AG04449 (cell line): ENCODE measurements around the gene AP3S1.
"Not testable (repeated sequence)": the region's sequence is repeated elsewhere in the genome, so short reads cannot be mapped to it uniquely, and the experiment has no call there.

Experiments used
- CTCF ChIA-PET: fragments of 350-600 bp; formaldehyde crosslinking; extraction: SDS; loops from one replicate; lab custom pipeline; 2021; ENCODE audit warnings: antibody characterized with exemption; lab: Yijun Ruan, JAX
- POLR2A ChIA-PET: fragments of 400-600, 350-600 bp; formaldehyde crosslinking; extraction: SDS; loops from one replicate; lab custom pipeline; 2020; ENCODE audit warnings: antibody characterized with exemption, inconsistent platforms; lab: Yijun Ruan, JAX
- DNase-seq: peaks from one replicate; pipeline ENCODE4 v3.0.0-alpha.2; 2010; ENCODE audit warnings: low read depth, low spot score
- H3K4me3 ChIP-seq: 2 replicates; pipeline ENCODE4 v1.5.1; 2011; ENCODE audit warnings: low read depth, mild to moderate bottlenecking, control low read depth, low read length
- CTCF ChIP-seq: IDR thresholded peaks from one replicate; pipeline ENCODE4 v1.5.1; 2011; ENCODE audit warnings: mild to moderate bottlenecking, moderate library complexity, low read length, control low read depth, inconsistent platforms; ENCODE audit not compliant: insufficient read depth; ENCODE audit errors: missing control alignments

The AP3S1 gene

DNA sequence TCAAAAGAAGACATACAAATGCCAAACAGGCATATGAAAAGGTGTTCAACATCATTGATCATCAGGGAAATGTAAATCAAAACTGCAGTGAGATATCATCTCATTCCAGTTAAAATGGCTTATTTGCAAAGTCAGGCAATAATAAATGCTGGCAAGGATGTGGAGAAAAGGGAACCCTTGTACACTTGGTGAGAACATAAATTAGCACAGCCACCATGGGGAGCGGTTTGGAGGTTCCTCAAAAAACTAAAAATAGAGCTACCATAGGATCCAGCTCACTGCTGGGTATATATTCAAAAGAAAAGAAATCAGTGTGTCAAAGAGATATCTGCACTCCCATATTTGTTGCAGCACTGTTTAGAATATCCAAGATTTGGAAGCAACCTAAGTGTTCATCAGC is 50.3 kb downstream of the AP3S1 start:
- ChIA-PET CTCF (interaction anchor here (1.3 to 5.7 kb wide), 2 partner anchors 18 to 176 kb away, joined by 4 to 30 read pairs; no protein-coding TSS in a partner anchor), POLR2A (no interaction called here)
- no peak for TF ChIP-seq CTCF
- DNase-seq = no peak
- no peak overlapping the region for H3K4me3 ChIP-seq

DNA sequence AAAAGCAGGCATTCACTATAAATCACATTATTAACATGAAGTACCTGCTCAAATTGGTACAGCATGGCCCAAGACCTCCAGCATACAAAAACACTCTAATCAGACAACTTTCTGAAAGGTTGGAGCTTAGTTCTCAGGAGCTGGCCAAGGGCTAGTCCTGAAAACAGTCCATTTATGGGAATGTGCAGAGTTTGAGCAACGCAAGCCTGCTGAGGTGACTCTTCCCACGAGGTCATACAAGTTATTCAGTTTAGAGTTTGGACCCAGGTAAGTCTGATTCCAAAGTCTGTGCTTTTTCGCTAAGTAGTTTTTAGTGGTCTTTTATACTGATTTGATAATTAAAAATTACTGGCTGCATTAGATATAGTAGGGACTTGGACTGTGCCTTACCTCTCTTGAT is 52.6 kb downstream of the AP3S1 start:
- no peak for DNase-seq
- ChIA-PET POLR2A (no interaction called here), CTCF (interaction anchor here (0.7 to 5.7 kb wide), 2 partner anchors 174 to 632 kb away, joined by 3 to 30 read pairs; no protein-coding TSS in a partner anchor)
- no peak for TF ChIP-seq CTCF
- no peak overlapping the region for H3K4me3 ChIP-seq

- TF ChIP-seq CTCF = no peak
- ChIA-PET CTCF (interaction anchor here (1.8 to 5.7 kb wide), 2 partner anchors 21 to 172 kb away, joined by 5 to 30 read pairs; no protein-coding TSS in a partner anchor), POLR2A (no interaction called here)
- no peak overlapping the region for H3K4me3 ChIP-seq
- DNase-seq = no peak
Observed at GRCh38 chr5:115895821-115896220, 54.1 kb downstream of the AP3S1 start.

GRCh38 chr5:115898656-115899055 is 56.9 kb downstream of the AP3S1 start:
- TF ChIP-seq CTCF = no peak
- no peak overlapping the region for H3K4me3 ChIP-seq
- ChIA-PET CTCF (interaction anchor here (1.9 kb wide), 1 partner anchor 11 kb away, joined by 6 read pairs; no protein-coding TSS in a partner anchor), POLR2A (no interaction called here)
- DNase-seq = no peak

GRCh38 chr5:115907177-115907576 is 65.4 kb downstream of the AP3S1 start:
- no peak for DNase-seq
- no peak for TF ChIP-seq CTCF
- POLR2A ChIA-PET = no interaction called here
- CTCF ChIA-PET = no interaction called here
- H3K4me3 ChIP-seq = no peak overlapping the region

DNA sequence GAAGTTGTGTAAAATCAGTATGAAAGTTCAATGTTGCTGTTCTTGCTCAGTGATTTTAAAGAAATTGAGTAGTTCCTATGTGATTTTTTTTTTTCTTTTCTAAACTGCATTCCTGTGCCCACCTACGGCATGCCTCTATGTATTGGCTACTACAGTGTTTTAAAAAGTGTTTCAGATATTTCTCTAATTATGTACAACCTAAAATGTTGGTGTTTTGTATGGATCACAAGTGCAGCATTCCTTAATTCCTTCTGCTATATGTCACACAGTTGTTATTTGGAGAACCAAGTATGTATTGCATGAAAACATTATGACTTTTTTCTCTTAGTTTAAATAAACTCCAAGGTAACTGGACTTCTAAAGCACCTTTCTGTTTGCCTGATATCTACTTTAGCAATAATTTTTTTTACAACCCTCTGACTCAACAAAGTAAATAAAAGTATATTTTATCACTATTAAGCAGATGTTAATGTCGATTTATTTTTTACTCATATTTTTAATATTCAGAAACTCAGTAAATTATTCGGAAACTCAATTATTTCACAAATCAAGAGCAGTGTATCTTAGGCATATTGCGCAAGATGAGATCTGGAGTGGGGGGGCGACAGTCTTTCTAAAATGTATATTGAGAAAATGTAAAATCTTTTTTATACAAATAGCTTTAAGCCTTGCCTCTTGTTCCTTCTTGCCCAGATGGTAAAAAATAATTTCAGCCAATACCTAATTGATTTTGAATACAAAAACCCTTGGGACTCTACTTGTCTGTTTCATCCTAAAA is 72.1 kb downstream of the AP3S1 start:
- not testable (repeated sequence) for H3K4me3 ChIP-seq, DNase-seq
- CTCF ChIA-PET = interaction anchor here (1.0 kb wide), 1 partner anchor 154 kb away, joined by 4 read pairs; no protein-coding TSS in a partner anchor
- POLR2A ChIA-PET = interaction anchor here (0.6 kb wide), 1 partner anchor 635 kb away, joined by 4 read pairs; no protein-coding TSS in a partner anchor
